ENCODE data around the gene CPED1. TPM values are rescaled to one million over a fixed set of nuclear protein-coding genes. Genes with fewer than 3 reads are reported as not detected.
"Not testable (repeated sequence)": the region's sequence is repeated elsewhere in the genome, so short reads cannot be mapped to it uniquely, and the experiment has no call there.

The CPED1 gene
- total RNA-seq, 4 donors from 2014 or later: 4.4 to 20.2 (median 14.0) TPM

GRCh38 chr7:121071662-121072061 is 83.2 kb downstream of the CPED1 start:
- Histone ChIP-seq H3K9me3 (no peaks in the 10 kb centered on the region), H3K27me3 (no peaks in the 10 kb centered on the region), H3K4me1 (peaks cover 0 to 4% (median 0%) of the 10 kb centered on the region in 4 donors), H3K36me3 (no peaks in the 10 kb centered on the region), H3K4me3 (no peak overlapping the region), H3K27ac (no peak overlapping the region)
- TF ChIP-seq EP300 (IDR thresholded peaks at IDR 0.05; ENCODE audit: low read depth) (no peak), POLR2AphosphoS5 (IDR thresholded peaks at IDR 0.05) (no peak), CTCF (IDR thresholded peaks at IDR 0.05) (no peak), POLR2A (IDR thresholded peaks at IDR 0.05) (no peak)
- in situ Hi-C loops (cut with MboI; ENCODE audit: low pct_ligation_motif_present in 1 of 4, low pct_unique_long_range_greater_than_20kb in 1 of 4, low sequenced_read_pairs in 3 of 4): loop anchor here in 3 of 4 donors (10.0 kb wide), 2 partner anchors 77 to 87 kb away; partner anchors contain the start of gene CPED1 (in 1 of the 3)
- no peak for DNase-seq
- WGBS, 2 donors (ENCODE audit: low coverage in 1 of 2): 93 to 100% methylated on average over 2 of the region's 2 CpGs
- intact Hi-C loops (cut with DNase I; ENCODE audit: low total_unique reads): no loop called here

DNA sequence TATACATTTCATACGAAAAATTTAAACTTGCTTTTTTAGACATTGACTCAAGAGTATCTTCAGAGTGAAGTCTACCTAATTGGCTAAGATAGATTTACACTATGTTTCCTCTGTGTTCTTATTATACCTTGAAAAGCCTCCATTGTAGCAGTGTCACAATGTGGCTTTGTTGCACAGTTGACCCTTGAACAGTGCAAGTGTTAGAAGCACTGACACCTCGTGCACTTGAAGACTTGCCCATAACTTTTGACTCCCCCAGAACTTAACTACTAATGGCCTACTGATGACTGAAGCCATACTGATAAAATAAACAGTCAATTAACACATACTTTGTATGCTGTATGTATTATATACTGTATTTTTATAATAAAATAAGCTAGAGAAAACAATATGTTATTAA is 84.3 kb downstream of the CPED1 start:
- DNase-seq: no peak
- Histone ChIP-seq H3K27me3 (no peaks in the 10 kb centered on the region), H3K36me3 (no peaks in the 10 kb centered on the region), H3K4me1 (peaks cover 0 to 4% (median 0%) of the 10 kb centered on the region in 4 donors), H3K27ac (no peak overlapping the region), H3K4me3 (no peak overlapping the region), H3K9me3 (no peaks in the 10 kb centered on the region)
- WGBS, 2 donors (ENCODE audit: low coverage in 1 of 2): 53 to 54% methylated on average over 2 of the region's 2 CpGs
- in situ Hi-C loops (cut with MboI; ENCODE audit: low pct_ligation_motif_present in 1 of 4, low pct_unique_long_range_greater_than_20kb in 1 of 4, low sequenced_read_pairs in 3 of 4): loop anchor here in 3 of 4 donors (10.0 kb wide), 2 partner anchors 78 to 88 kb away; partner anchors contain the start of gene CPED1 (in 1 of the 3)
- TF ChIP-seq POLR2A (IDR thresholded peaks at IDR 0.05) (no peak), EP300 (IDR thresholded peaks at IDR 0.05; ENCODE audit: low read depth) (no peak), CTCF (IDR thresholded peaks at IDR 0.05) (no peak), POLR2AphosphoS5 (IDR thresholded peaks at IDR 0.05) (no peak)
- intact Hi-C loops (cut with DNase I; ENCODE audit: low total_unique reads): no loop called here

DNA sequence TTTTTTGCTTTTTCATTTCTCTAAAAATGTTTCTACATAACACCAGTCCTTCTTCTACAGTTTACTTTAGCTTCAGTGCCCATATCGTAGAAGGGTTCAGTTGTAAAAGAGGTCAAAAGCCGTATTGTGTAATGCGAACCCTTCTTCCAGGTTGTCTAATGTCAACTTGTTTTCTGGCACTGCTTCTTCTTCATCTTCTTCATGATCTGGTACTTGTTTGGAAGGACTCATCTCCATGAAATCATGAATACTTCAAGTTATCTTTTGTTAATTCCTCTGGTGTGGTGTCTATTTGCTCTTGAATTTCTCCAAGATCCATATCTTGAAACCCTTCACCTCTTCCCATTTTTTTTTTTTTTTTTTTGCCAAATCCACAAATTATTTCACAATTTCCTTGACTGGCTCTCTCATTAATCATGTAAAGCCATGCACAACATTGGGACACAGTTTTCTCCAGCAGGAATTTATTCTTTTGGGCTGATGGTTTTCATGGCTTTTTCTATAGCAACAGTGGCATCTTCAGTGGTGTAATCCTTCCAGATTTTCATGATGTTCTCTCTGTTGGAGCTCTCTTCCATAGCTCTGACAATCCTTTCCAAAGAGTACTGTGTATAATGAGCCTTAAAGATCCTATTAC is 85.1 kb downstream of the CPED1 start:
- Histone ChIP-seq H3K4me3 (no peak overlapping the region), H3K9me3 (no peaks in the 10 kb centered on the region), H3K27ac (no peak overlapping the region), H3K4me1 (peaks cover 0 to 4% (median 0%) of the 10 kb centered on the region in 4 donors), H3K36me3 (no peaks in the 10 kb centered on the region), H3K27me3 (no peaks in the 10 kb centered on the region)
- intact Hi-C loops (cut with DNase I; ENCODE audit: low total_unique reads) (no loop called here), in situ Hi-C loops (cut with MboI; ENCODE audit: low pct_ligation_motif_present in 1 of 4, low pct_unique_long_range_greater_than_20kb in 1 of 4, low sequenced_read_pairs in 3 of 4) (loop anchor here in 3 of 4 donors (10.0 kb wide), 2 partner anchors 79 to 89 kb away; partner anchors contain the start of gene CPED1 (in 1 of the 3))
- no peak for DNase-seq
- no peak for TF ChIP-seq EP300 (IDR thresholded peaks at IDR 0.05; ENCODE audit: low read depth)
- no peak for TF ChIP-seq POLR2AphosphoS5 (IDR thresholded peaks at IDR 0.05)
- TF ChIP-seq CTCF (IDR thresholded peaks at IDR 0.05): no peak
- no peak for TF ChIP-seq POLR2A (IDR thresholded peaks at IDR 0.05)
- WGBS, 2 donors (ENCODE audit: low coverage in 1 of 2): 50 to 69% methylated on average over 3 of the region's 3 CpGs

GRCh38 chr7:121075424-121075841 is 86.9 kb downstream of the CPED1 start:
- in situ Hi-C loops (cut with MboI; ENCODE audit: low pct_ligation_motif_present in 1 of 4, low pct_unique_long_range_greater_than_20kb in 1 of 4, low sequenced_read_pairs in 3 of 4): loop anchor here (10.0 to 25.0 kb wide), 4 partner anchors 81 to 263 kb away; partner anchors contain the start of gene CPED1 (in 2 of the 4)
- DNase-seq; H3K4me1 ChIP-seq; H3K9me3 ChIP-seq; H3K27ac ChIP-seq; intact Hi-C loops (cut with DNase I; ENCODE audit: low total_unique reads); H3K27me3 ChIP-seq; H3K36me3 ChIP-seq; H3K4me3 ChIP-seq: not testable (repeated sequence)
- 94 to 95% methylated on average over 5 of the region's 5 CpGs for WGBS, 2 donors (ENCODE audit: low coverage in 1 of 2)

Measured in transverse colon (tissue), 4 donors.